GM21528 (cell line): Measurements from ENCODE around the gene SLC7A6OS.
A peak's percentile ranks its signal among the peaks of the same experiment; 100 is the strongest.

Source experiments
- ATAC-seq: cut with Tn5 transposase; IDR thresholded peaks from one replicate; pipeline ENCODE4 v1.9.1; 2021; ENCODE audit warnings: mild to moderate bottlenecking, moderate library complexity; ENCODE audit not compliant: unreplicated experiment, low FRiP score

SLC7A6OS gene

DNA sequence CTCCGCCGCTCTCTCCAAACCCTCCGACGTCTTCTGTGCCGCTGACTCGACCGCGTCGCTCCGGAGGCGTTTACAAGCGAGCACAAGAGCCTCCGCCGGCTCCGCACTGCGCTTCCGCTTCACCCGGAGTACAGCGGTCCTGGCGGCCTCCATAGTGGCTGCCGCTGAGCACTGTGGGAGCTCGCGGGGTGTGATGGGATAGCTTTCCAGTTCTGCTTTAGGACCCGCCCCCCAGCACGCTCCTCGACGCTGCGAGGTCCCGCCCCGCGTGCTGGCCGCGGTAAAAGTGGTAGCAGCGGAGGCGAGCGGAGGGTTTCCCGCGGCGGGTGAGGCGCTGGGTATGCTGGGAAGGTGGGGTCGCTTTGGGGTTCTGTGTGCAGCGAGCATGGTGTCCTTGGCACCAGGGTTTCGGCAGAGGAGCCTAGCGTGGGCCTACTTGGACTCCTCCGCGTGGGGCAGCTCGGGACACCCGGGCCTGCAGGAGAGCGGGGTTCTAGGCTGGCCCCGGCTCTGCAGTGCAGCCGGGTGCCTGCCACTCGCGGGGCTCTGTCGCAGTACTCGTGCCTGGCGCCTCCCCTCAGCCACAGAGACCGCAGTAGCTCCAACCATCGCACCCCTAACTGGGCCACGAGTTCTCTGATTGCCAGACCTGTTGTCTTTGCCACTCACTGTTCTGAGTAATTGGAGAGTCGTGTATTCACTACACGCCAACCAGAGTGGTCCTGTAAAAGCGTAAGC, at the start of gene SLC7A6OS, which contains the start of gene PRMT7:
Gene SLC7A6OS (minus strand): TSS at position 173 of the 738 bp plus-strand sequence. CDS start 20 bp downstream, at position 153.
Gene PRMT7 (plus strand): TSS at position 246 of the 738 bp plus-strand sequence. CDS start 4,961 bp downstream, outside the sequence.
- ATAC-seq = peak; percentile 98

DNA sequence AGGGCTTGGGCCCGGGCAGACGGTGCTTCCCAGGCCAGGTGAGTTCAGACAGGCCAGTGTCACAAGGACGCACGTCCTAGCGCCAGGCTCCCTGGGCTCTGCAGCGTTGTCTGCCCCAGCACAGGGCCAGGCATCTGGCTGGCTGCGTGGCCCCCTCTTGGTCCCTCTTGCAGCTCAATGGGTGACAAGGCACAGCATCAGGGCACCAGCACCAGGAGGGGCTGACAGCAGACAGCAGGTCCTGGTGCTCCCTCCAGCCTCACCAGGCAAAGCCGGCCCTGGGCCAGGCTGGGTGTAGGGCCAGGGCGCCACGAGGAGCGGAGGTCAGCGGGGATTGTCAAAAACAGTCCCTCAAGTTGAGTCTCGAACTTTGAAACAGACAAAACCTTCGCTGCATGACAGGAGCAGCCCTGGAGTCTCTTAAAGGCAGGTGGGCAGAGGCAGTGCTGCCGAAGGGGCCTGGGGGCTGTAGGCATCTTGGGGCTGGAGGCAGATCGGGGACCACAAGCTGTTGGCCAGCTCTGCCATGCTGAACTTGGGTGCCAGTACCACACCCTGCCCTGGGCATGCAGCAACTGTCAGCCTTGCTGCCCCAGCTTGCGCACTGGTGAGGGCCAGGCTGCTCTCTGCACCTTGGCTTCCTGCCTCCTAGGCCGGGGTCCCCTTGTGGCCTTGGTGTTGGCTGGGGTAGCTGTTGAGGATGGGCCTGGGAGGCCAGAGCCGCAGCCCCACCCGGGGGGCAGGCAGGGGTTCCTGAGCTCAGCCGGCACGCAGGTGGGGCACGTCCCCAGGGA, 48.8 kb upstream of the SLC7A6OS start:
- ATAC-seq = no peak

DNA sequence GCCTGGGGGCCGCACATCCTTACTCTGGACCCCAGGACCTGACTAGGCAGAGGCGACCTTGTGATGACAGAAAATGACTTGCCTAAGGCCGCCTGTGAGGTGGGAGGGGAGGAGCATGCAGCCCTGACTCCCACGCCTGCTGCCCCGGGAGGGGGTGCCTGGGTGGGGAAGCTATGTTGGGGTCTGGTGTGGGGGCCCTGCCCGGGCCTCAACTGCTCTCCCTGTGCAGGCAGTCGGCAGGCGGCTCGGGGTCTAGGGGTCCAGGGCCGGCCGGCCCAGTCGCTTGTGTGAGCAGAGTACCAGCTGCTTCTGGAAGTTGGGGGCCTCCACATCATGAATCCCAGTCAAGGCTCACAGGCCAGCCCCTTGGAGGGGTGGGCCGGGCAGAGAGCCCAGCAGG, 48.2 kb upstream of the SLC7A6OS start:
- no peak for ATAC-seq

DNA sequence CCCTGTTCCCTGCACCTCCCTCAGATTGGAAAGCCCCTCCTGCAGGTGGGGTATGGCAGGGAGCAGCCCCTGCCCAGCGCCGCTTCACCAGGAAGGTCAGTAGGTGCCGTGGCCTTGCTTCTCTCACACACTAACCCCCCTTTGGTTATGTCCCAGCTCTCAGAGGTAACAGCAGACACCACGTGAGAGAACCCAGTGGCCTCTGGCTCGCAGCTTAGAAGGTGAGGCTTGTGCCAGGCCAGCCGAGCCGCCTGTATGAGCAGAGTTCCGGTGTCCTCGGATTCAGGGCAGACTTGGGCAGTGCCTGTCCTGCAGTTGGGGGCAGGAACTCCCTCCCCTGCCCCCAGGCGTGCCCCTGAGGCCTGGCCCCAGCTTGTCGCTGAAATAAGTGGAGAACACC, 47.2 kb upstream of the SLC7A6OS start:
- ATAC-seq = no peak

DNA sequence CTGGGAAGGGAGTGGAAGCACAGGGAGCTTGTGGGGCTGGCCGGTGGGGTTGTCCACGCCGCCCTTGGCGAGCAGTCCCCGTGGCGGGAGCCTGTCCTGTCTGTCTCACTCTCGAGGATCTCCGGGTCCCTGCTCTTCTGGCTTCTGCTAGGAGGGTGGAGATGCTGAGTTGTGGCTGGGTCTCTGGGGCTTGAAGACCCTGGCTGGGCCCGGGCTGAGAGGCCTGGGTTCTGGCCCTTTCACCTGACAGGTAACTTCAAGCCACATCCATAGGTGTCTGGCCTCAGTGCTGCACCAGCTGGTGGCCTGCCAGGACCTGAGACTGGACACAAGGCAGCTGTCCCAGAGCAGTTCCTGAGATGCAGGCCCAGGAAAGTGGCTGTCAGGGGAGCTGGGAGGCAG, 46.8 kb upstream of the SLC7A6OS start:
- no peak for ATAC-seq

DNA sequence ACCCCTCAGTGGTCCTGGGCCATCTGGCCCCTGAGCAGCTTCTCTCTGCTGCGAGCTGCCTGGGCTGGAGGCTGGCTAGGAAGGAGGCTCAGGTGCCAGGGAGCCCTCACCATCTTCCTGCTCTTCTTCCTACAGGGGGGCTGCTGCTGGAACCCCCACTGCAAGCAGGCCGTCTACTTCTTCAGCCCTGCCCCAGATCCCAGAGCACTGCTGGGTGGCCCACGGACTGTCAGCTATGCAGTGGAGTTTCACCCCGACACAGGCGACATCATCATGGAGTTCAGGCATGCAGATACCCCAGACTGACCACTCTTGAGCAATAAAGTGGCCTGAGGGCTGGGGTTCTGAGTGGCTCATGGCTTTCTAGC, 46.2 kb upstream of the SLC7A6OS start:
- ATAC-seq = no peak

DNA sequence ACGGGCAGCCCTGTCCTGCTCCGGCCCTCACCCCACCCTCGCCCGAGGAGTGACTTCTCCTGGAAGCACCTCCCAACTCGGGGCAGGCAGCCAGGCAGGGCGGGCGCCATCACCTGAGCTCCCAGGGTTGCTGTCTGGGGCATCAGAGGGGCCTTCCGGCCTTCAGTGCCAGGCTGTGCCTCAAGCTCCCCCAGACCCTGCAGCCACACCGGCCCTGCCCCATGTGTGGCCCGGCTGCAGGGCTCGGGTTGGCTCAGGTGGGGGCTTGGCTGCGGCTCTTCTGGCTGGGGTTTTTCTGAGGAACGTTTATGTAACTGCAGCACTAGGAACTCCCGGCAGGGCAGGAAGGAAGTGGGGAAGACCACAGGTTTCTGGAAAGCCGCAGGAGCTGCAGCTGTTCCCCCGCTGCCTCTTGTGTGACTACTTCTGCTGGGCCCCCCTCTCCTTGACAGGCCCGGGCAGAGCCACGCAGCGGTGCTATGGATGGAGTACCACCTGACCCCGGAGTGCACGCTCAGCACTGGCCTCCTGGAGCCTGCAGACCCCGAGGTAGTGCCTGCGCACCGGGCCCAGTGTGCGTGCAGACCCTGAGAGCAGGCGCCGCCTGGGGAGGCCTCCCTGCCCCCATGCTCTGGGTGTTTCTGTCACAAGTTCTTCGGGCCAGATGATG, 45.6 kb upstream of the SLC7A6OS start:
- ATAC-seq = peak; percentile 68

DNA sequence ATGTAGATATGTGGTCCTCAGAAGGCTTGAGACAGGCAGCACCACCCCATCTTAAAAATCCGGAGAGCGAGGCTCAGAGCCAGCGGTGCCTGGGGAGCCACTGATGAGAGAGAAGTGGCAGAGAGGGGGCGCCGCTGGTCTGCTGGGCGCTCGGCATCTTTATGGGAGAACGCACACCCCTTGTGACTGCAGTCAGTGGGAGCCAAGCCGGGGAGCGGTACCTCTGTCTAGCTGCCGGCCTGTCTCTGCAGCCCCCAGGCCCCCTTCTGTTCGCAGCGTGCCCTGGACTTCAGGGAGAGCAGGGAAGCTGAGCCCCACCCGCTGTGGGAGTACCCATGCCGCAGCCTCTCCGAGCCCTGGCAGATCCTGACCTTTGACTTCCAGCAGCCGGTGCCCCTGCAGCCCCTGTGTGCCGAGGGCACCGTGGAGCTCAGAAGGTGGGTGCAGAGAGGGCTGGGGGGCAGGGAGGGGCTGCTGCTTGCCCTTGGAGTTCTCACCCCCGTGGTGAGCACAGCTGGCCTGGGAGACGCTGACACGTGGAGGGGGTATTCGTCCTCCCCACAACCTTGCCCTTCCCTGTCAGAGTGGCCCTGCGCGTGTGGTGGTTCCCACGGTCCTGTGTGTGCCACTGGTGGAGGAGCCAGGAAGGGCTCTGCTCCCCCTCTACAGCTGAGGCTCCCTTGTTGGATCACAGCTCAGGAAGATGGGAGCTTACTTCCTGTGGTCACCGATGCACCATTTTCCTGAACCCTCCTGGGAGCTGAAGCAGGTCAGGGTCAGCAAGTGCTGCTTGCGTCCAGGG, 44.9 kb upstream of the SLC7A6OS start:
- ATAC-seq = no peak

DNA sequence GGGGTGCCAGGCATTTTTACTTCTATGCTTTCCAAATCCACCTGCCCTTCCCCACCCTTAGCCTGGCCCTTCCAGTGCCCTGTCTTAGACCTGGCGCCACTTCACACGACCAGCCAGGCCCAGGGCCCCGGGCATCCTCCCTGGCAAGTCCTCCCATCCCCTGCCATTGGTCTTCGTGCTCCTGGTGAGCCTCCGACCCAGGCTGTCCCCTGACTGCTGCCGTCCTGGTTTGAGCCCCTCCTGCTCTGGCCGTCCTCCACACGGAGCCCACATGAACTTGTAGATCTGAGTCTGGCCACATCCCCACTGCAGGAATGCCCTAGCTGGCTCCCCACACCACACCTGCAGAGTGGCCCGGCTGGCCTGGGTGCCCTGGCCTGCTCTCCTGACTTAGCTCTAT, 44.1 kb upstream of the SLC7A6OS start:
- ATAC-seq = no peak

DNA sequence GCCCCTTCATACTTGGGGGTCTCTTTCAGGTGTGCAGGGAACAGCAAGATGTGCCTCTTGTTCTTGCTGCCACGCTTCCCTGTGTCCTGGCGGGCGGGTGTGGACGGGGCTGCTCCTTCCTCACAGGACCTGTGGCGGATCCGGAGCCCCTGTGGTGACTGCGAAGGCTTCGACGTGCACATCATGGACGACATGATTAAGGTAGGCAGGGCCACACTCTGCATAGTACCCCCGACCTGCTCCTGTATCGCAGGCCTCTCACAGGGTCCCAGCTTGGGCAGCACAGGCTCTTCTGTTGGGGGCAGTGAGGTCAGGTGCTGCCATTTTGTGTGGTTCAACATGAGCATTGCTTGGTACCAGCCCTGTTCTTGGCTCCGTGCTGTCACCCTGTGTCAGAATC, 42.6 kb upstream of the SLC7A6OS start:
- ATAC-seq = no peak

DNA sequence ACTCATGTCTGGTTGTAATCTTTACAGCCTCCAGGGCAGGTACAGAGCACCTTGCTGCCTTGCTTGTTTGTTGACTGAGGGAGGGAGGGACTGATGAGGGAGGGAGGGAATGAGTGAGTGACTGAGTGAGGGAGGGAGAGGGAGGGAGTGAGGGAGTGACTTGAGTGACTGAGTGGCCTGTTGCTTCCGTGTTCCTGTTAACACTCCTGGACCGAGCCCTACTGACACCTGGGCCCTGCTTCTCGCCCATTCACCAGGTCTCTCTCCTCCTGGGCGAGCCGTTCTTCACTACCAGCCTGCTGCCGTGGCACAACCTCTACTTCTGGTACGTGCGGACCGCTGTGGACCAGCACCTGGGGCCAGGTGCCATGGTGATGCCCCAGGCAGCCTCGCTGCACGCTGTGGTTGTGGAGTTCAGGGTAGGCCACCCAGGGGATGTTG, 41.3 kb upstream of the SLC7A6OS start:
- no peak for ATAC-seq

DNA sequence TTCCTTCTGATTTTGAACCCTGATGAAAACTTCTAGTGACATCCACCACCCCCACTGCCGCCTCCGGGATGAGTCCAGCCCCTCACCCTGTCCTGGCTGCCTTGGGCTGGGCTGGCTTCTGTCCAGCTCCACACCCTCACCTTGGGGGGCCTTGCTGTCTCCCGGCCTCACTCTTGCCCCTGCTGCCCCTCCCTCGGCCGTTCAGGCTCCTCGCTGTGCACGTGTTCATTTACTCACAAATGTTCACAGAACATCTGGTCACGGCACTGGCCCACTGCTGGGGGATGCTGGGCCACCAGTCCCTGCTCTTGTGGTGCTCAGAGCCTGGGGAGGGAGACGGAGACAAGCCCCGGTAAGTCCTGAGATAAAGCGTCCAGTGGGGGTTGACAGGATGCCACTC, 40.7 kb upstream of the SLC7A6OS start:
- ATAC-seq = no peak

DNA sequence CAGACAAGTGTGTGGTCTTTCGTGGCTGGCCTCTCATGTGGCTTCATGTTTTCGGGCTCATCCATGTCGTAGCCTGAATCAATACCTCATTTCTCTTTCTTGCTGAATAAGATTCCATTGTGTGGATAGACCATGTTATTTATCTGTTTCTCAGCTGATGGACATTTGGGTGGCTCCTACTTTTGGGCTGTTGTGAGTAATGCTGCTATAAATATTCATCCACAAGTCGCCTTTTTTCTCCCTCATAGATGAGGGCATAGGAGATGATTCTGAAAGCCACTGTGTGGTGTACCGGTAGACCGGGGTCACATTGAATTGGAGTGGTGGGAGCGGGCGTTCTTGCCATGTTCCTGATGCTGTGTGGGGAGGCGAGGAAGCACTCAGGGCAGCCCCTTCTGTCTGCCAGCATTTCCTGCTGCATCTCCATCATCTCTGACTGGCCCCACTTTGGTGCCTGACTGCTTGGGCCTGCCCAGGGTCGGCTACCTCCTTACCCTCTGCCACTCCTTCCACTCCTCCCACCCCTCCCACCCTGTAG, 40.1 kb upstream of the SLC7A6OS start:
- ATAC-seq = no peak

DNA sequence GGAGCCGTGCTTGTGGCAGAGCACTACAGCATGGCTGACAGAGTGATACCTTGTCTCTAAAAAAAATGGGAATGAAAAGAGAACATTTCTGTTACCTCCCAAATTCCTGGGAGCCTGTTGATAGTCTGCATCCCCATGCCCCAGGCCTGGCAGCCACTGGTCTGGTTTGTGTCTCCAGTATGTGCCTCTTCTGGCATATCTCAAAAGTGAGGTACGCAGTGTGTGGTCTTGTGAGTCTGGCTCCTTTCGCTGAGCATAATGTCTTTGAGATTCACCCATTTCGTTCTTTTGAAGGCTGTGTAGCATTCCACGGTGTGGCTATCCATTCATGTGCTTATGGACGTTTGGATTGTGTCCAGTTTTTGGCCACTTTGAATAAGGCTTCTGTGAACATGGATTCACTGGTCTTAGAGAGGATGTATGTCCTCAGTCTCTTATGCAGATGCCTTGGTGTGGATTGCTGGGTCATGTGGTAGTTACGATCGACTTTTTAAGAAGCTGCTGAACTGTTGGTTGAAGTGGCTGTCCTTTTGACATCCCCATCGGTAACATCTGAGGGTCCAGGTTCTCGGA, 39.2 kb upstream of the SLC7A6OS start:
- no peak for ATAC-seq

DNA sequence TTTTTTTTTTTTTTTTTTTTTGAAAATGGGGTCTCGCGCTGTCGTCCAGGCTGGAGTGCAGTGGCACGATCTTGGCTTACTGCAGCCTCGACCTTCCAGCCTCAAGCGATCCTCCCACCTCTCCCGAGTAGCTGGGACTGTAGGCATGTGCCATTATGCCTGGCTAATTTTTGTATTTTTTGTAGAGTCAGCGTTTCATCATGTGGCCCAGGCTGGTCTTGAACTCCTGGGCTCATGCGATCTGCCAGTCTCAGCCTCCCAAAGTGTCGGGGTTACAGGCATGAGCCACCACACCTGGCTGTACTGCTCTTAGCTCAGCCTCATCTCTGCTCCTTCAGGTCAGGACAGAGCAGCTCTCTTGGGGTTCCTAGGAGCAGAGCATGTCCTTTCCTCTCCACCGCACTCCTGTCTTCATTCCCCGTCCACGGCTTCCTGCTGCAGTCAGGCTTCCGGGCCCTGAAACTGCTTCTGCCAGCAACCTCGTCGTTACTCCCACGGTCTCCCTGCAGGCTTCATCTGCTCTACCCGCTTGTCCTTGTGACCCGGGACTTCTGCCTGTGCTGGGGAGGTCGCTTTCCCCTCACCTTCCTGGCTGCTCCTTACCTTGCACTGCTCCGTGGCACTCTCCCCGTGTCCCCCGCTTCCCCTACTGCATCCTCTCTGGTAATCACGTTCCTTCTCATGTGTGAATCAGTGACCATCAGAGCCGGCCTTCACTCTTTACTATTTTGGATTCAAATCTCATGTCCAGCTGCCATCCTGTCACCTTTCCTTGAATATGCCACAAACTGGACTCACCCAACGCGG, 38.1 kb upstream of the SLC7A6OS start:
- ATAC-seq = no peak

DNA sequence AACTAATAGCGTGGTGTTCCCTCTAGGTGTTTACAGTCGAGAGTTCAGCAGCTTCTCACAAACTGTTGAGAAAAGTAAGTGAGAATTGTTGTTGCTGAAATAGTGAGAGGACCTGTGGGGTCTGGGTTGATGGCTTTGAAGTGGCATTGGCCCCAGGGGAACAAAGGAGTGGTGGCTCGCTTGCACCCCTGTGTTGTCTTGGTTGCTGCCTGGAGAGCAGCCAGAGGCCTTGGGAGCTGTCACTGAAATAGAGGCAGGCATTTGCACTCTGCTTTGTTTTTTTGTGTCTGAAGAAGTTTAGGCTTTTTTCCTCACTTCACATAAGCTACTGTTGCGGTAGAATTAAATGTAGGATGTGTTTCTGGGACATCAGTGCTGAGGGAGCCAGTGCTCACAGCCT, 36.9 kb upstream of the SLC7A6OS start:
- ATAC-seq = no peak

DNA sequence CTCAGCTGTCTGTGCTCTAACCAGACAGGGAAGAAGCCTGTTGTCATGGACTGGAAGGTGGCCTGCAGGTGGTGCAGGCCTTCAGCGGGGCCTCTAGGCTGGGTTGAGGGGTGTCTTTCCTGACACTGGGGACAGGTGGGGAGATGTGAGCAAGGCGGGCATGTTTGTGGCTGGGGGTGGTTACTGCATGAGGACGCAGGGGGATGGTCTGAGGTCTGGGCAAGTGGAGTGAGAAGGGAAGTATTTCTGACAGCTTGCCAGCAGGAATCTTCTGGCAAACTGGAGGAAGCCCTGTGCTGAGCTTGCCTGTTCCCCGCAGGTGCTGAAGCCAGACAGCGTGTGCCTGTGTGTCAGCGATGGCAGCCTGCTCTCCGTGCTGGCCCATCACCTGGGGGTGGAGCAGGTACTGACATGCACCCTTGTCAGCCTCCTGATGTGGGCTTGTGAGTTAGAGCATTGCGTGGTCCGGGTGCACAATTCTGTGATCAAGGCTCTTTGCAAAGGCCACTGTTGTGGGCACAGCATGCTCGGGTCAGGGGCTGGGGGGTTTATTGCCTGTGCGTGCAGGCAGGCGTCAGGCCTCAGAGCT, 36.2 kb upstream of the SLC7A6OS start:
- no peak for ATAC-seq

DNA sequence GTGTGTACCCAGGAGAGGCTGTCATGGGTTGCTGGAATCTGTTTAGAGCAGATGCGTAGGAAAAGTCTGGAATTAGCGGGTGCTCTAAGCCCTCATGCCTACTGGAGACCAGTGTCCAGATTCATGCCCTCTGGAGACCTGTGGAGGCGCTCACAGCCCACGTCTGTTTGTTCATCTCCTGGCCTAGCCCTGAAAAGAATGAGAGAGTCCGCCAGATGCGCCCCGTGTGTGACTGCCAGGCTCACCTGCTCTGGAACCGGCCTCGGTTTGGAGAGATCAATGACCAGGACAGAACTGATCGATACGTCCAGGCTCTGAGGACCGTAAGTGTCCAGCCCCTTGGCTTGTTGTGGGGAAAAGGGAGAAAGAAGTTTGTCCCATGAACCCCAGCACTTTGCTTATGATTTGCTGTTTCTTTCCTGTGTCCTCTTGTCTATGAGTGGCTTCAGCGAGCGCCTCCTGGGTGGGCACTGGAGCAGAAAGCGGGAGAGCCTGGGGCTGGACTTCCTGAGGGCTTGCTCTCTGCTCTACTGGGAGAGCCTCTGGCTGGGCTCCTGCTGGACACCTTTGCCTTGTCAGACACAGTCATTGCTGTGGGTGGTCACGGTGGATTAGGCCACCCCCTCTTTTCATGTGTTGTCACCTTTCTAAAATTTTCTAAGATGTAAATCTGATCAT, 35.4 kb upstream of the SLC7A6OS start:
- no peak for ATAC-seq
